GM19023 (cell line): Measurements from ENCODE around the gene SPSB1.

Source experiments
- ATAC-seq: cut with Tn5 transposase; IDR thresholded peaks from one replicate; pipeline ENCODE4 v1.9.1; 2021; ENCODE audit warnings: mild to moderate bottlenecking, moderate library complexity; ENCODE audit not compliant: unreplicated experiment

Gene SPSB1

GRCh38 chr1:9413877-9414213, 121.2 kb downstream of the SPSB1 start:
- no peak for ATAC-seq

GRCh38 chr1:9416506-9416905, 123.8 kb downstream of the SPSB1 start:
- ATAC-seq: no peak

- ATAC-seq: no peak
Measured at GRCh38 chr1:9416918-9417500, 124.3 kb downstream of the SPSB1 start.

- ATAC-seq: no peak
Measured at GRCh38 chr1:9417695-9418094, 125.0 kb downstream of the SPSB1 start.

GRCh38 chr1:9418851-9419250, 126.2 kb downstream of the SPSB1 start:
- no peak for ATAC-seq
